Measurements from ENCODE around the gene PGM2L1. TPM values are rescaled to one million over a fixed set of nuclear protein-coding genes. Genes with fewer than 3 reads are reported as not detected.

PGM2L1 gene
- total RNA-seq, 1 donor from 2014 or later, result 5.3 TPM

DNA sequence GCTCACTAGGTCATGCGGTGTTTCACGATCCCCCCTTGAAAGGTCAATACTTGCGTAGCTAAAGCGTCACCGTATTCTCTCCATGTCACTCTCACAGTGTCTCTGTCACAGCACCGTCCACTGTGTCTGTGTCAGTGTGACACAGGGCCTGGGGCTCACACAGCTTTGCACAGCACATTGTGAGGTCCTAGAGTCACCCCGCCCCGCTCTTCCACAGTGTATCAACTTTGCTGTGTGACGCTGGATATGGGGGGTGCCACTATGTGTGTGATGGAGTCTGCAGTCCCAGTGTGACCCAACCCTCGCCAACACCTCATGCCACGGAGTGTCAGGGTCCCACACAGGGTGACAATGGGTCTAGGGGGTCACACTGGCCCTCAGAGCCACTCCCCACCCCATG is 87.4 kb downstream of the PGM2L1 start:
- intact Hi-C loops (cut with micrococcal nuclease), result no loop called here

- intact Hi-C loops (cut with micrococcal nuclease), result no loop called here
Observed at GRCh38 chr11:74307434-74307833, 90.8 kb downstream of the PGM2L1 start.

DNA sequence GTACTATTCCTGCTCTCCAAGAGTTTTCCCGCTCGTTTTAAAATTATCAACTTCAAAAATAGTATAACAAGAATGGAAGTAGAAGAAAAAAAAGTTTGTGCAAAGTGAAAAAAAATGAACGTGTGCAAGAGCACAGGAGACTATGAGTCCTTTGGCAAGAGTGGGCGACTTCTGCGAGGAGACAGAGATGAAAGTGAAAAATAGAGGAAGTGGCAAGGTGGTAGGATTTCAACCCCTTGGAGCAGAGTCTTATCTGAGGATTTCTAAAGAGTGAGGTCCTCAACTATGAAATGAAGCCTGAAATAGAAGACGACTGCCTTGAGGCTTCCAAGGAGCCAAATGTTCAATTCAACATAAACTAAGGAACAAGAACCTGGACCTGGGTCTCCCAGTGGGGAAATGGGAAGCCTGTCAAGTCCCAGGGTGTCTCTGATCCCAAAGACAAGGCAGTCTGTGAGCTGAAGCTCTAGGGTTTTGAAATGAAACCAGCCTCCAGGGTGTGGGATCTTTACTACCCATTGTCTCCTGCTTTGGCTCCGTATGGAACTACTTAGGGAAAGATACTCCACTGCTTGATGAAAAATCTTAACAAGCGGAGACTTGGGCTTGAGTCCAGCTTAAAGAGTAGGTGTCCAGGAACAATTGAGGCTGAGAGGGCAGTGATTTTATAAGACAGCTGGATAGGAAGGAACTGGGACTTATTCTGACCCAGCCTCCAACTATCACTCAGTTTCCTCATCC is 91.6 kb downstream of the PGM2L1 start:
- intact Hi-C loops (cut with micrococcal nuclease), result no loop called here

DNA sequence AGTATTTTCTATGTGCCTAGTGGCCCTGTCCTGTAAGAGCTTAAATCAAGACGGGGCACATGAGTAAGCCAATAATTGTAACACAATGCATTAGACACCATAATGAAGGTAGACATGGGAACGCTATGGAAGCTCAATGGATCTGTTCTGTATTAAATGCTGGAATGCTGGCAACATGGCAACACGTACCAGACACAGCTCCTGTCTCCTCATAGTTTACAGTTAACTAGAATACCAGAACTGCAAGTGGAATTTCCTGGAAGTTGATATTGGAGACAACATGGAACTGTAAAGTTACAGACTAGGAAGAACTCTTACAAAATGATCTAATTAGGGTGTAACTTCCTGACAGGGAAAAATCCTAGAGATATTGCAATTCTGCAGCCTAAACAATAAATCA is 99.2 kb downstream of the PGM2L1 start:
- intact Hi-C loops (cut with micrococcal nuclease), result no loop called here

DNA sequence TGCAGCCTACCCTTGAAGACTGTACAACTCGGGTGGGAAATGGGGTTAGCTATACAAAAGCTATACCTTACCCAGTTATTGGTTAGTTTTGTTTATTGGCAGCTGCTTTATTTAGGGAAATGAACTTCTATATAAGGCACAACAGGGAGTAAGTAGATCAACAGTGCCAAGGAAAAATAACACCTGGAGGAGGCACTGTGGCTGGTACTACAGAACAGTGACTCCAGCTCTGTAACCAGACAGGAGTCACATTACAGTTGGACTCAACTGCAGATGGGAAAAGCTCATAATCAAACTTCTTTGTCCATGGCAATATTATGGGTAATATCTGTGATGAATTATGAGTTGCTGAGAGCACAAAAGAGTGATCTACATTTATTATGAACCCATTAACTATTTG is 100.7 kb downstream of the PGM2L1 start:
- intact Hi-C loops (cut with micrococcal nuclease), result no loop called here

DNA sequence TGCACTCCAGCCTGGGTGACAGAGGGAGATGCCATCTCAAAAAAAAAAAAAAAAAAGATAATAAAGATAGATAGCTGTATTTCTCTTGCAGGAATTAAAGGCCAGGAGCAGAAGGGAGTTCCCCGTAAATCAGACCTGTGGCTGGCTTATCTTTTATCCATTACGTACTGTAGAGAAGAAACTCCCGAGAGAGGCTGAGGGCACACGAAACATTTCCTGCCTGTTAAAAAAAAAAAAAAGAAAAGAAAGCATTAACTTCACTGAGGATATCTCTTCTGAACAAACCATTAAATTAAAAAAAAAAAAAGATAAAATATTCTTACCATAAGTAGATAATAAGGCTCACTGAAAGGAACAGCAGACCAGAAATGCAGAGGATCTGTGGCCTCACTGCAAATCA is 109.3 kb downstream of the PGM2L1 start:
- intact Hi-C loops (cut with micrococcal nuclease), result no loop called here

- intact Hi-C loops (cut with micrococcal nuclease), result no loop called here
Observed at GRCh38 chr11:74288161-74288560, 110.1 kb downstream of the PGM2L1 start.

DNA sequence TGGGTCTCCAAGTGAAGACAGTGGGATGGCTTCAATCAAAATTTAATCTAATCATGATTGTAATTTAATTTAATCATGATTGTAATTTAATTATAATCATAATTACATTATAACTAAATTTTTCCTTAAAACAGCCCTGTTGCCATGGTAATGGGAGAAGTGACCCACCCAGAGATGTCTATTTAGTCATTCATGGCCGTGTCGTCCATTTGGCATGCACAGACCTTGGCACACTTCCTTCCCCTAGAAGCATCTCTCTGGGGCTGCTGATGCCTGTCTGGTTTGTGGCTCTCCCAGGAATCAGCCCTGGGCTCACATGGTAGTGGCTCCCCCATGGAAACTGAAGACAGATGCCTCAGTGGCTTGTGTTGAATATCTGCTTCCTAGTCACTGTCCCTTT is 113.8 kb downstream of the PGM2L1 start:
- intact Hi-C loops (cut with micrococcal nuclease), result no loop called here

DNA sequence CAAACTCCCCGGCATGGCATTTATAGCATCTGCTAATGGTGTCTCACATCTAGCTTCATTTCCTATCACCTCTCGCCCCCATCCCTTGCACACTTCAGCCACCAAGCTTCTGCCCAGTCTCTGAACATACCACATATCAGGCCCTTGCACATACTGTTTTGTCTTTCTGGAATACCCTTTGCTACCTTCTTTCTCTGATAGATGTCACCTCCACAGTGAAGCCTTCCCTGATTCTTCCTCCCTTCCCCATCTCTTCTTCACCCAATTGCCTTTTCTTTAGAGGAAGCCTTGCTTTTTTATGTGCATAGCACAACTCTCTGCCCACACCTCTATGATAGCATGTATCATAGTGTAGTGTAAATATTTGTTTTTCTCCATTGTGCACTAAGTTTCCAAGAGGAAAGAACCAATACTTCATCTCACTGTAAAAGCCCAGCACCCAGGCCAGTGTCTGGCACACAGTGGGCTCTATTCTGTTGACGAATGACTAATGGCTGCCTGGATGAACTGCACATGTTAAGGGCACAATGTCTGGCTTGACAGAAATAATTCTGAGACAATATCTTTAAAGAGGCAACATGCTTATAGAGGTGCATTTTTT is 114.6 kb downstream of the PGM2L1 start:
- intact Hi-C loops (cut with micrococcal nuclease), result no loop called here

- intact Hi-C loops (cut with micrococcal nuclease), result no loop called here
Observed at GRCh38 chr11:74282914-74283371, 115.3 kb downstream of the PGM2L1 start.

- intact Hi-C loops (cut with micrococcal nuclease), result no loop called here
Observed at GRCh38 chr11:74282421-74282820, 115.8 kb downstream of the PGM2L1 start.

- intact Hi-C loops (cut with micrococcal nuclease), result no loop called here
Observed at GRCh38 chr11:74280494-74280893, 117.7 kb downstream of the PGM2L1 start.

Other genes with a start within 250 kb of the PGM2L1 start
- gene C2CD3, start 227.4 kb downstream of the PGM2L1 start, total RNA-seq, result 39.4 and 46.5 TPM in 2 replicates
- 29.6 and 36.1 TPM in 2 replicates for gene PPME1, start 227.1 kb downstream of the PGM2L1 start, total RNA-seq
- gene P4HA3, start 86.8 kb downstream of the PGM2L1 start, total RNA-seq, result not detected in 2 replicates
- gene KCNE3, start 69.1 kb upstream of the PGM2L1 start, total RNA-seq, result 0.41 TPM in 1 of 2 replicates, not detected in the other
- gene LIPT2, start 95.3 kb upstream of the PGM2L1 start, total RNA-seq, result 1.4 and 2.0 TPM in 2 replicates
- 35.7 and 38.3 TPM in 2 replicates for gene POLD3, start 194.1 kb upstream of the PGM2L1 start, total RNA-seq